GM15510 (cell line): ENCODE measurements around the gene AMBRA1.

ENCODE experiments used
- POLR2A ChIP-seq: IDR thresholded peaks from 3 replicates; pipeline ENCODE4 v1.6.1; 2011; ENCODE audit warnings: borderline replicate concordance; ENCODE audit not compliant: insufficient read length; ENCODE audit errors: extremely low read depth

AMBRA1 gene

DNA sequence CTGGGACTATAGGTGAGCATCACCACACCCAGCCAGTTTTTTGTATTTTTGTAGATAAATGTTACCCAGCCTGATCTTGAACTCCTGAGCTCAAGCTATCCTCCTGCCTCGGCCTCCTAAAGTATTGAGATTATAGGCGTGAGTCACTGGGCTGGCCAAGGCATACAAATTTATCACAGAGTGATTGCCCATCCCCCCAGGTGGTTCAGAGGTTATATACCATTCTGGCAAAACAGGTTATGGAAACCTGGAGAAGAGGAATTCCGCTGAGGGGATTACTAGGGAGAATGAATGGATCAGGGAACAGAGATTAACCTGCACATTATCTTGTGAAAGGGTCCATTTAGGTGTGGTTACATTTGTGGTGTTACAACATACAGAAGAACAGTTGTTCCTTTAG is 31.6 kb upstream of the AMBRA1 start:
- TF ChIP-seq POLR2A: no peak

- no peak for TF ChIP-seq POLR2A
These were observed 25.0 kb upstream of the AMBRA1 start for GRCh38 chr11:46618837-46619236.

DNA sequence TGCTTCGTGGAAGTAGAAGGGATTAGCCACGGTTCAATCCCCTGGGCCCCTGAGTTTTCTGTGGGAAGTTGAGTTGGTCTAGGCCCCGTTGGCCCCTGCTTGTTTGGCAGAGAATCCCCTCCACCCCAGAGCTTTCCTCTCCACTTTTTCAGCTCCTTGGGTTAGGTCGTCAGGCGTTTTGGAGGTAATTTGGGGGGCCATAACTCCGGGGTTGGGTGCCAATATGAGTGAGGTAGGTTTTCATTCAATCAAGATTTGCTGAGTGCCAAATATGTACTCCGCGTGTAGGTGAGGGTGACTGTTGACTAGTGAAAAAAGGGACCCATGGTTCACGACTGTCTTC is 24.1 kb upstream of the AMBRA1 start:
- TF ChIP-seq POLR2A: no peak

GRCh38 chr11:46617134-46617971 is 23.5 kb upstream of the AMBRA1 start, which contains the start of the genes ATG13 and HARBI1:
Gene ATG13, plus strand, starts transcription at chr11:46617553. Its CDS starts 26,739 bp downstream, at chr11:46644292.
Gene HARBI1, minus strand, starts transcription at chr11:46617227. Its CDS starts 990 bp downstream, at chr11:46616237.
- TF ChIP-seq POLR2A: peak; percentile 33

DNA sequence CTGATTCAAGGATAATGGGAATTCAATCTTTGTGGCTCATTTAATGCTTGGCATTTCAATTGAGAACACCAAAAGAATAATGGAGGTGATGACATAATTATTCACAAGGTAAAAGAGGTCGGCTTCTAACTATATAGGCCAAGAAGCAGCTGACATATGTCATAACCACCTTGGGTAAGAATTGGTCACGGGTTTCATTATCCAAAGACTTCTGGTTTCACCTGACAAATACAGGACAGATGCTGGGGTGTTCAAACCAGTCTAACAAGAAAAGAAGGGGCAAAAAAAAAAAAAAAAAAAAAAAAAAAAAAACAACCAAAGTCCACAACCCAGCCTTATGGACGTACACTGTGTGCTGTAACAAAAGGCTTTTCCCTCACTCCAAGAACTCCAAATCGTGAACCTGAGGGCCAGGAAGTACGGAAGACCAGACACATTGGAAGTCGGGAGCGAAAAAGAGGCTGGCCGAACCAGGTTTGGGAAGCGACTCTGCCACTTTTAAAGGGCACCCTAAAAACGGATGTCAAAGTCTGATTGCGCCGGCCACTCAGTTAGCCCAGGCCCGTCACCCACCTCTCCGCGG is 22.8 kb upstream of the AMBRA1 start:
- peak; percentile 58 for TF ChIP-seq POLR2A

- TF ChIP-seq POLR2A: no peak
These were observed 21.9 kb upstream of the AMBRA1 start for GRCh38 chr11:46615756-46616155.

DNA sequence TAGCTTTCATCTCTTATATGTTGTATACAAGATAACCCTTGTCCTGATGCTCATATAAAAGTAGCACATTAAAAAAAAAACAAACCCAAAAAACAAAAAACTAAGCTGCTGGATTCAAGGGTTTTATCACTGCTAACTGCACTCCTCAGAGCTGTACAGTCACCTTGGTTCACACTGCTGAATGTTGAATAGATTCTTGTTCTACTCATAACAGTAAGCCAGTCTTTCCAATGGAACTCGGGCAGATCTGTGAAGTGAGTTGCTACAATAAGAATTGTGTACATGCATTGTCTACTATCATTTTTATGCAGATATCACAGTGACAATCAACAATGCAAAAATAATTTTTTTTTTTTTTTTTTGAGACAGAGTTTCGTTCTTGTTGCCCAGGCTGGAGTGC is 18.5 kb upstream of the AMBRA1 start:
- TF ChIP-seq POLR2A: no peak

DNA sequence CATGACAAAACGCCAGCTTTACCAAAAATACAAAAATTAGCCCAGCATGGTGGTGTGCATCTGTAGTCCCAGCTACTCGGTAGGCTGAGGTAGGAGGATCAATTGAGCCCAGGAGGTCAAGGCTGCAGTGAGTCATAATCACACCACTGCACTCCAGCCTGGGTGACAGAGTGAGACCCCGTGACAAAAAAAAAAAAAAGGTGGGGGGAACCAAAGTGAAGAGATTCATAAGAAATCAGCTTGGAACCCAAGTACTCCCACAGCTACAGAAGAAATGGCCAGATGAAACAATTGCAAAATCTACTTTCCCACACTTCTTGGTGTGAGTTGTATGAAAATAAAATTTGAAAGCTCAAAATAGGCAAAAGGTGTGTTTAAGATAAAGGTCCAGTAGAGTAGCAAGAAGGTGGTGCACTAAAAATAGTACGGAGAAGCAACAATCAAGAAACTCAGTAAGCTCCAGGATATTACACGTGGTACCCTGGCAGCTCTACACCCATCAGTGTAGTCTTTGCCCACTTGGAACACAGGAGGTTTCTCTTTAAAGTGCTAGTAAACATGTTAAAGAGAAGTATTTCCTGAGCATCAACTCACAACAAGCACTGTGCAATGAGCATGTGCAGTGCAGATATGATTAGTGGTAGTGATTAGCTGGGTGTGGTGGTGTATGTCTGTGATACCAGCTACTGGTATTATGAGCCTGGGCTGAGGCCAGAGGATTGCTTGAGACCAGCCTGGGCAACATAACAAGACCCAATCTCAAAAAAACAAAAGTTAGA is 17.9 kb upstream of the AMBRA1 start:
- no peak for TF ChIP-seq POLR2A

GRCh38 chr11:46609386-46609785 is 15.6 kb upstream of the AMBRA1 start:
- no peak for TF ChIP-seq POLR2A

GRCh38 chr11:46607516-46607915 is 13.7 kb upstream of the AMBRA1 start:
- TF ChIP-seq POLR2A: no peak

DNA sequence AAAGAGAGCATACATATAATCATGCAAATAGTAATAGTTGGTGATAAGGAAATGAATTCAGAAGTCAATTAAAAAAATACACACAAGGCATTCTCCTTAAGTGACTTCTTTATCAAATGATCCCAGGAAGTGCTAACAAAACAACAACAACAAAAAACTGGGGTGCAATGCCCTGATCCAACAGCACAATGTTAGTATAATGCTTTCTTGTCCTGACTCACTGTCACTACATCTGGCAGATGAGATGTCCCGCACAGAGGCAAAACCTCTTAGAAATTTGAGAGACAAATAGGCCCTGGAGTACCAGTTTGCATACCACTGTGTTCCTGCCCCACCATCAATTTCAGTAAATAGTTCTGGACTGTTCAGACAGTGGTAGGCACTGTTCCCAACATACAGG is 11.0 kb upstream of the AMBRA1 start:
- no peak for TF ChIP-seq POLR2A

GRCh38 chr11:46603704-46604308 is 10.0 kb upstream of the AMBRA1 start:
- TF ChIP-seq POLR2A: no peak

DNA sequence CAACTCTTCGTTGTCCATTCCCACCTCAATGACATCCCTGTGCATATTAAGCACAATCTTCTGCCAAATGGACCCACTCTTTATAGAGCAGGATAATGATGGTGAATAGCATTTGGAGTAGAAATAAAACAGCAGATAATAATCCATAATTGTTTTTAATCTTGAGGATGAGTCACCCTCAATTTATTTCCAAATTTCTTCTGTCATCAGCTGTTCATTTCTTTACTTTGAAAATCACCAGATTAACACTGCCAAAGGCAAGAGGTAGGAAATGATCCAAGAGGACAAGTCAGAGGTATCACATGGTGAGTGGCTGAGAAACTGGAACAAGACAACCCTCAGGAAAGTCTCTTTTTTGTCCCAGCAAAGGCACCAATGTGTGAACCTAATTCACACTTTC is 7.3 kb upstream of the AMBRA1 start:
- no peak for TF ChIP-seq POLR2A

DNA sequence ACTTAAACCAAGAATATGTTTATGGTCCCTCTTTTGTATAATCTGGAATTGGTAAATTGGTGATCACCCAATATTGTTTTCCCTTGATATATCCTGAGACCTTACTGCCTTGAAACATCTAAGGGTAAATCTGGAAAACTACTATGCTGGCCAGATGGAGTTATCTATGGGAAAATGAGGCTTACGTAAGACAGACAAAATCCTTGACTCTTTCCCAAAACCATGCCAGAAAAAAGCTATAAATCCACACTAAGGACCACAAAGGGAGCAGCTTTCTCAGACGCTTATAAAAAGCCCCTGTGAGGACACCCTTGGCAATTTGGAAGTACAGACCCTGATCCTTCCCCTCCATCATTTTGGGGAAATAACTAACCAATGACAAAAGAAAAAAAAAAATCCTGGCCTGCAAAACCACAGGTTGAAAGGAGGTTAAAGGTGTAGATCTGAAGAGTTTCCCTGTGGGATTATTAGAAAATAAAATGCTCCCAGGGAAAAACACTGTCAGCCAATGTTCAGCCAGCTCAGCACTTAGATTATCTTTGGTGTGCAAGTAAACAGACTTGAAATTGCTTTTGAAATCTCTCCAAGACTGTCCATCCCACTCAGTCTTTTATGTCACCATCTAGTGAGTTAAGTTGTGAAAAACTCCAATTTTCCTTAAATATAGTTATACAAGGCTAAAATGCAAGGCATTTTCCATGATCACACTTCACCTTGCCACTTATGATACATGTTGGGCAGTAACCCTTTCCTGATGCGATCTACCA is 6.6 kb upstream of the AMBRA1 start:
- TF ChIP-seq POLR2A: no peak

GRCh38 chr11:46599340-46600193 is 5.7 kb upstream of the AMBRA1 start:
- TF ChIP-seq POLR2A: no peak
